Peyer's patch (tissue), 4 donors: ENCODE measurements around the gene RNF217. TPM values are rescaled to one million over a fixed set of nuclear protein-coding genes. Genes with fewer than 3 reads are reported as not detected.

Source experiments
- DNase-seq, 3 donors: peaks; one replicate each; pipeline ENCODE4 v3.0.0-alpha.2; 2017 to 2019
- H3K27ac ChIP-seq, 4 donors: fragments of 200-600 bp; sonication (generic); one replicate each; pipeline ENCODE4 v1.5.1; 2016 to 2019
- H3K27me3 ChIP-seq, 2 donors: fragments of 200-600 bp; sonication (generic); one replicate each; pipeline ENCODE4 v1.5.1; 2019
- H3K36me3 ChIP-seq, 3 donors: fragments of 200-600 bp; sonication (generic); one replicate each; pipeline ENCODE4 v1.5.1; 2016 to 2019
- H3K4me1 ChIP-seq, 4 donors: fragments of 200-600 bp; sonication (generic); one replicate each; pipeline ENCODE4 v1.5.1; 2016 to 2019
- H3K4me3 ChIP-seq, 4 donors: fragments of 200-600 bp; sonication (generic); 1 replicate in 3 of 4; 2 replicates in 1 of 4; pipeline ENCODE4 v1.5.1; 2016 to 2019; ENCODE audit warnings: mild to moderate bottlenecking in 1 of 4
- H3K9me3 ChIP-seq, 4 donors: fragments of 200-600 bp; sonication (generic); one replicate each; pipeline ENCODE4 v1.5.1; 2016 to 2019; ENCODE audit warnings: mild to moderate bottlenecking in 1 of 4
- POLR2A ChIP-seq, 2 donors: fragments of 450-650 bp; IDR thresholded peaks; one replicate each; pipeline ENCODE4 v1.5.1; 2017; ENCODE audit warnings: antibody characterized with exemption in 2 of 2, mild to moderate bottlenecking in 2 of 2, moderate library complexity in 2 of 2
- total RNA-seq, 4 donors: library from RNA; depleted of rRNA; stranded (reverse); fragments of >200 nt; gene quantifications; one replicate each; pipeline ENCODE4 v1.1.0, GENCODE V29; 2016
- TF ChIP-seq, protein P1 (sequence below), 6 experiments: fragments of 450-650 bp in 4 of 6; fragments of 200-600 bp in 2 of 6; sonication (generic) in 1 of 6; IDR thresholded peaks; one replicate each; pipeline ENCODE4 v1.5.1; 2017 to 2019; ENCODE audit warnings: antibody characterized with exemption in 6 of 6, mild to moderate bottlenecking in 3 of 6, moderate library complexity in 1 of 6

The RNF217 gene
- total RNA-seq, 4 donors from 2014 or later, result 7.4 to 60.1 (median 23.5) TPM

DNA sequence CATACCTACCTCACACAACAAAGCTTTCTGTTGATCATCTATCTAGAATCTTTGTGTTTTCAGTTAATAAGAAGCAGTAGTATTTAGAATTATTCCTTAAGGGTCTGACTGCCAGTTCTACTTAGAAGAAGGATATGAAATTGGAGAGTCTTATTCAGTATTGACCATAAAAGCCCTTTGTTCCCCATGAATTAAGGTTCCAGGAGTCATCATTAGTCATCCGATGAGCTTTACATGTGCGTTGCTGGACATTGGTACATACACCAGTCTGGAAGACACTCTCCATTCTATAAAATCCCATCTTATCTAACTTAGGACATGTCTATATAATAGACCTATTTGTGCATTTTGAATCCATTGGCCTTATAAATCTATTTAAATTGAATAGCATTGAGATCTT lies 34.4 kb upstream of the RNF217 start:
- no peaks in the 10 kb centered on the region for H3K36me3 ChIP-seq
- no peak overlapping the region for H3K4me3 ChIP-seq
- H3K4me1 ChIP-seq, result no peaks in the 10 kb centered on the region
- DNase-seq, result no peak
- H3K9me3 ChIP-seq, result no peaks in the 10 kb centered on the region
- TF ChIP-seq, protein P1, sequence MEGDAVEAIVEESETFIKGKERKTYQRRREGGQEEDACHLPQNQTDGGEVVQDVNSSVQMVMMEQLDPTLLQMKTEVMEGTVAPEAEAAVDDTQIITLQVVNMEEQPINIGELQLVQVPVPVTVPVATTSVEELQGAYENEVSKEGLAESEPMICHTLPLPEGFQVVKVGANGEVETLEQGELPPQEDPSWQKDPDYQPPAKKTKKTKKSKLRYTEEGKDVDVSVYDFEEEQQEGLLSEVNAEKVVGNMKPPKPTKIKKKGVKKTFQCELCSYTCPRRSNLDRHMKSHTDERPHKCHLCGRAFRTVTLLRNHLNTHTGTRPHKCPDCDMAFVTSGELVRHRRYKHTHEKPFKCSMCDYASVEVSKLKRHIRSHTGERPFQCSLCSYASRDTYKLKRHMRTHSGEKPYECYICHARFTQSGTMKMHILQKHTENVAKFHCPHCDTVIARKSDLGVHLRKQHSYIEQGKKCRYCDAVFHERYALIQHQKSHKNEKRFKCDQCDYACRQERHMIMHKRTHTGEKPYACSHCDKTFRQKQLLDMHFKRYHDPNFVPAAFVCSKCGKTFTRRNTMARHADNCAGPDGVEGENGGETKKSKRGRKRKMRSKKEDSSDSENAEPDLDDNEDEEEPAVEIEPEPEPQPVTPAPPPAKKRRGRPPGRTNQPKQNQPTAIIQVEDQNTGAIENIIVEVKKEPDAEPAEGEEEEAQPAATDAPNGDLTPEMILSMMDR (IDR thresholded peaks at IDR 0.05), result no peak
- TF ChIP-seq POLR2A (IDR thresholded peaks at IDR 0.05), result no peak
- H3K27ac ChIP-seq, result no peak overlapping the region
- no peaks in the 10 kb centered on the region for H3K27me3 ChIP-seq

DNA sequence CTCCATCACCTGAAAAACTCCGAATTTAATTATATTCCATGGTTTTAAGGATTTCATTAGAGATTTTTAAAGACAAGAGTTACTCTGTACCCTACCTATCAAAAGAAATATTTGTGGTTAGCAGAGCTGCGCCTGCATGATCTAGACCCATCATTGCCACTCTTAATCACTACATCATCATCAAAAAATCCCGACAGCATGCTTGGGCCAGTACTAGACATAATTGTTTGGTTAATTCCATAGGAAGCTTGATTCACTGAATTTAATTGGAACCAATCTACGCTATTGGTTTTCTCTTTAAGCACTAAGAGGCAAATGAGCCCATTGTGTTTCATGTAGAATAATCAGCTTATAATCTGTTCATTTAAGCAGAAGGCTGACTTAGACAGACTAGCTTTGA lies 33.4 kb upstream of the RNF217 start:
- Histone ChIP-seq H3K4me1 (no peaks in the 10 kb centered on the region), H3K27ac (no peak overlapping the region), H3K9me3 (no peaks in the 10 kb centered on the region), H3K27me3 (no peaks in the 10 kb centered on the region), H3K4me3 (no peak overlapping the region), H3K36me3 (no peaks in the 10 kb centered on the region)
- DNase-seq, result no peak
- TF ChIP-seq, protein P1 (IDR thresholded peaks at IDR 0.05), result no peak
- TF ChIP-seq POLR2A (IDR thresholded peaks at IDR 0.05), result no peak

DNA sequence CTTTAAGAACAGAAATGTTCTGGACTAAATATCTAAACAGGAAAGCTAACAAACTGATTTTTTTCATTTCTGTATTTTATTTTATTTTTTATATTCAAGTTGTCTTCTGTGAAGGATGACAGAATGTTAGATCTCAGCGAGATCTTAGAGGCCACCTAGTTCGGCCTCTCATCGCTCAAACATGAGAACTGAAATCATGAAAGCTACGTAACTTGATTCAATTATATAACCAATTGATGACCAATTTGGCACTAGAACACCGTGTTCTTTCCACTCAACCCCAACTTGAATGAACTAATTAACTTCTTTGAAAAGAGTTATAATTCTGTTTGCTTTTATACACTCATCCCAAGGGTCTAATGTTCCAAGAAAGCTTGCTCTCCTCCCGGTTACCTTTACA lies 24.6 kb upstream of the RNF217 start:
- H3K27ac ChIP-seq, result no peak overlapping the region
- no peak for DNase-seq
- TF ChIP-seq, protein P1 (IDR thresholded peaks at IDR 0.05), result no peak
- TF ChIP-seq POLR2A (IDR thresholded peaks at IDR 0.05), result no peak
- no peaks in the 10 kb centered on the region for H3K9me3 ChIP-seq
- no peaks in the 10 kb centered on the region for H3K4me1 ChIP-seq
- no peaks in the 10 kb centered on the region for H3K36me3 ChIP-seq
- H3K4me3 ChIP-seq, result no peak overlapping the region
- no peaks in the 10 kb centered on the region for H3K27me3 ChIP-seq

DNA sequence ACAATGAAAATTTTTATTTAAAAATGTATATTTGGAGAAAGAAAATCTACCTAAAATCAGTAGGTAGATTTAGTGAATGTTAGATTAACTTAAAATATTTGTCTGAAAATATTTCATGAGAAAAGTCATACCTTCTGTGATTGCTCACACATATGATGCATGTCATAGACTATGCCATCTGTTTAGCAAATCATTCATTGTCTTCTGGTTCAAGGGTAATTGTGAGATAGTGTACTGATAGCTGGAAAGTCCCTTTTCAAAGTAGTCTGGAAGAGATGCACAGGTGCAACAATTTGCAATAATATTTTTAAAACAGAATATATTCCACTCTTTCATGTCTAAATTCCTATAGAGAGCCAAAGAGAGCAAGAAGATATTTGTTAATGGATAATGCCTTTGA lies 21.0 kb upstream of the RNF217 start:
- no peak overlapping the region for H3K27ac ChIP-seq
- no peaks in the 10 kb centered on the region for H3K27me3 ChIP-seq
- H3K4me3 ChIP-seq, result no peak overlapping the region
- DNase-seq, result no peak
- no peaks in the 10 kb centered on the region for H3K4me1 ChIP-seq
- H3K36me3 ChIP-seq, result no peaks in the 10 kb centered on the region
- no peaks in the 10 kb centered on the region for H3K9me3 ChIP-seq
- no peak for TF ChIP-seq POLR2A (IDR thresholded peaks at IDR 0.05)
- TF ChIP-seq, protein P1 (IDR thresholded peaks at IDR 0.05), result no peak

DNA sequence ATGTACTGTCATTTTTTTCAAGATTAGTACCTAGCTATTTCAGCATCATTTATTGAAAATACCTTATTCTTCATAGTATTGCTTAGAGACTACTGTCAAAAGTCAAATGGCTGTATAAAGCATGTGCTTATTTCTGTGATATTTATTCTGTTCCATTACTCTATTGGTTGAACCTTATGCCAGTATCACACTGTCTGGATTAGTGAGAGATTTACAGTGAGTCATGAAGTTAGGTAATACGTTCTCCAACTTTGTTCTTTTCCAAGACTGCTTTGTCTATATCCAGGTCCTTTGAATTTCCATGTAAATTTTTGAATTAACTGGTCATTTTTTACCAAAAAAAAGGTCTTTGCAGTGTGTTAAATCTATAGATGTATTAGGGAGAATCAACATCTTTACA lies 18.6 kb upstream of the RNF217 start:
- TF ChIP-seq, protein P1 (IDR thresholded peaks at IDR 0.05), result no peak
- TF ChIP-seq POLR2A (IDR thresholded peaks at IDR 0.05), result no peak
- Histone ChIP-seq H3K9me3 (no peaks in the 10 kb centered on the region), H3K4me1 (no peaks in the 10 kb centered on the region), H3K27me3 (no peaks in the 10 kb centered on the region), H3K36me3 (no peaks in the 10 kb centered on the region), H3K4me3 (no peak overlapping the region), H3K27ac (no peak overlapping the region)
- DNase-seq, result no peak

DNA sequence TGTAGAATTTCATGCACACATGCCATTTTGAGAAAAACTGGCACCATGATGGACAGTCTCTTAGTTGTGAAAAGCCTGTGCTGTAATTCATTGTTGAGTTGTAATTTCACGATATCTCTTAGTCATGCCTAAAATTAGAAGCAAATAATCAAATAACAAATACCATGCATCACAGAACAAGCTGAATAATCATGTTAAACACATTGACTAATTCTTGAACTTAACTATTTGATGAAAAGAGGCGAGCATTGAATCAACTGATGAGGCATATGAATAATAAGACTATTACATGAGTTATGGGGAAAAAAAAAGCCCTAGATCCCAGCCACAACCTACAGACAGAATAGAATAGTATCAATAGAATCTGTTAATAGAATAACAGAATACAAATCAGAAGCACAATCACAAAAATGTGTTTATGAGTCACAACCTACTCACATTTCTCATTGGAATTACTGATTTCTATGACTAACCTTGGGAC lies 14.2 kb upstream of the RNF217 start:
- H3K36me3 ChIP-seq, result no peaks in the 10 kb centered on the region
- no peak for TF ChIP-seq POLR2A (IDR thresholded peaks at IDR 0.05)
- TF ChIP-seq, protein P1 (IDR thresholded peaks at IDR 0.05), result no peak
- no peaks in the 10 kb centered on the region for H3K9me3 ChIP-seq
- H3K27me3 ChIP-seq, result no peaks in the 10 kb centered on the region
- no peaks in the 10 kb centered on the region for H3K4me1 ChIP-seq
- DNase-seq, result no peak
- H3K27ac ChIP-seq, result no peak overlapping the region
- no peak overlapping the region for H3K4me3 ChIP-seq
